ENCODE results near the gene NRXN2.
A peak's percentile ranks its signal among the peaks of the same experiment; 100 is the strongest.

Gene NRXN2

DNA sequence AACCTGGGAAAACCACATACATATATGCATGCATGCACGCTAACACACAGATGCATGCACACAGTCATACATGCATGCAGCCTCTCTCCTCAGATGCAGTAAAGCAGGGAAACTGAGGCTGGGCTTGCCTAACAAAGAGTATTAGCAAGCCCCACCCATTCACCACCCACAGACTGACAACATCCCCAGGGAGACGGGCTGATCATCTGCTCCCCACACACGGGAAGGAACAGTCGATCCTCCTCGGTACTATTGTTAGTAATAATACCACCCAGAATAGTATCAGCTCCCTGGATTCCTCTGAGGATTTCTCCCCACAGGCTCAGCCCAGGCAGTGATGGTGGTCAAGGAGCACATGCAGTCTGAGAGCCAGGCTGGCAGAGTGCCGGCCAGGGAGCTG is 90.8 kb downstream of the NRXN2 start:
- peak in 28 of 56 donors; percentile 16 to 83 (median 54) for DNase-seq

DNA sequence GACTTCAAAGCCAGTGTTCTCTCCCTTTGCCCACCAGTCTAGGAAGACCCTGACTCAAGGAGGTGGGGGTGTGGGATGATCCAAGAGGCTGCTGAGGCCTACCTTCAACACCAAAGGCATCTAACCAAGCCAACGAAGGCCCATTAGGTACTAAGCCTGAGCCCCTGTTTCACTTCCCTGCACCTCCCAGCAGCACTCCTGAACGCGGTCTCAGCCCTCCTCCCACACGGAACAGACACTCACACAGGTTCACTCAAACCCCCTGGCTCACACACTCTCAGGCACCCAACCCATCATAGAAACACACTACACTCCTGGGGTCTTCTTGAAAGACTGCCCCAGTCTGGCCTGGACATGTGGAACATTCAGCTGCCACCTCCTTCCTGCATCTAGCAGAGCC is 91.3 kb downstream of the NRXN2 start:
- no peak for DNase-seq

DNA sequence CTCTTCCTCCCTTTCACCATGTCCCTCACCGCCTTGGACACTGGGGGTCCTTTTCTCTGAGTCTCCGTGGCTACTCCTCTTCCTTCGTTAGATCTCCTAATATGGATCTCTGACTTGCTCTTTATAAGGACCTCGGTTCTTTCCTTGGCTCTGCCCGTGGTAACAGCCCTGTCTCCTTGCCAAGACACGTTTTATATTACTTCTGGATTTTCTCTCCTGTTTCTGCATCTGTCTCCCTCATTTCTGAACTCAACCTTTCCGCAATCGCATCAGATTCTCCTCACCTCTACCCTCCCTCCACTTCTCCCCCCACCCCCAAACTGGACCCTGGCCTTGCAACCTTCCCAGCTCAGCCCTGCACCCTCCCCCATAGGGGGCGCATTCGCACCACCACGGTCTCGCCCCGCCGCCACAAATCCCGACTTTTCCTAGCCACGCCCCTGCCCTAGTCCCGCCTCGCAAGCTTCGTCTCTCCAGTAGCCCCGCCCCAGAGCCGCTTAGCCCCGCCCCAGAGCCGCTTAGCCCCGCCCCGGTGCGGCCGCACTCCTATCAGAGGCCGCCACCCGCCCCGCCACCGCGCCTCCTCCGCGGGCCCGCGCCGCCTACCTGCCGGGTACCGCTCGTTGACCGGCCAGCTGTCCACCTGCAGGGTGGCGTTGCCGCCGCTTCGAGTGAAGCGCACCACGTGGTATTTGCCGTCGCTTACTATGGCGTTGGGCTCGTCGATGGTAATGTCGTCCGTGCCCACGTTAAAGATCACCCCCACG is 93.0 kb downstream of the NRXN2 start:
- peak in 1 of 56 donors; percentile 24 for DNase-seq

DNA sequence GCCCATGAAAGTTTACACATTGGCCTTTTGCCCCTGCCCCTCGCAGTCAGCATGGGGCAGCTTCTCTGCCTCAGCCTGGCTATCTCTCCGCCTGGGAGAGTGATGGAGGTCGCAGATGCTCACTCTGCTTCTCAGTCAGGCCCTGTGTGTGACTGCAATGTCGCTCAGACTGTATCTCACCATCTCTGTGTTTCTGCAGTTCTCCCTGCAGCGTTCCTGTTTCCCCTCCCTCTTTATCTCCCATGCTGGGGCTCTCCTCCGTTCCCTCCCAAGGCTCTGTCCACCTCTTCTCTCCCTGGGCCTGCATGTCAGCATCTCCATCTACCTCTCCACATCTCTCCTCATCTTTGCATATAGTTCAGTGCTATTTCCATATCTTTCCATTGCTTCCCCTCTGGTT is 93.9 kb downstream of the NRXN2 start:
- no peak for DNase-seq

DNA sequence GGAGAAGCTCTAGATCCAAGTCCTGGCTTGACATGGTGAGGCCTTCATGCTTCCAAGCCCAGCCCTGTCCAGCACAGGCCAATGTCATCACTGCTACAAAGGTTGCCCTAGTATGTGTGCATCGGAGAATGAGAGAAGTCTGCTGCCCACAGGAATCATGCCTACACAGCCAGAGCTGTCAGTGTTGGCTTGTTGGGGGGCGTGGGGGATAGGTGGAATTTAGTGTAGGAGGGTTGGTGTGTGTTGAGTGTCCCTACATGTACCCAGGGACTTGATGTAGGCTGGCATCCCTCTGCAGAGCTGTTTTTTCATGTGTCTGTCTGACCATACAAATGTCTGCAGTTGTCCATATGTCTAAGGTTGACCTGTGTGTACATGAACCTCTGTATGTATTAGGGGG is 94.4 kb downstream of the NRXN2 start:
- no peak for DNase-seq

DNA sequence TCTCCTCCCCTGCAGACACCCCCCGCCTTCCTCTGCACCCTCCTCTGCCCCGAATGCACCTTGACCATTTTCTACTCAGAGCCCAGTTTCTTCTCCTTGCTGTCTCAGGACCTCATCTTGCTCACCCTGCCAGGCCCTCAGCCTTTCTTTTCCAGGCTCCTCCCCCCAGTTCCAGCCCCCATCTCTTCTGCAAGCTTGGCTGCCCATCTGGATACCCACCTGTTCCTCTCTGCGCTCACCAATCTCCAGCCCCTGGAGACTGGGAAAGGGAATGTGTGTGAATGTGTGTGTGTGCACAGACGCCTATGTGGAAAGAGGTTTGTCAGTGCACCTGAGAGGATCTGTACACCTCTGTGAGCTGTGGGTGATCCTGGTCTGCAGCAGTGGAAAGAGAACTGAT is 95.6 kb downstream of the NRXN2 start:
- DNase-seq = no peak

DNA sequence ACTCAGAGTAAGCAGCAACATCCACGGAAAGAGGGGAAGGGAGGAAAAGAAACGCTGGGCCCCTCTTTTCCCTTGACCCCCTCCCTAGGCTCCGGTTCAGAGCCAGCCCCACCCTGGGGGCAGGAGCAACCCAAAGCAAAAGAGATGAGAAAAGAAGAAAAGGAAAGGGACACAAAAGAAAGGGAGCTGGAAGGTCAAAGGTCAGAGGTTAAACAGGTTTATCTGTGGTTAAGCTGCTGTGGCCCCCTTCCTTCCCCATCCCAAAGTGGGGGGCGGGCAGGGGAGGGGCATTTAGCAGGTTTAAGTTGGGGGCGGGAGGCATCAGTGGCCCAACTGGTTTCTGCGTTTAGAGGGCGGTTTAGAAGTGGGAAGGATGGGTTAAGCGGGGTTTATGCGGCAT is 96.4 kb downstream of the NRXN2 start:
- DNase-seq = no peak

DNA sequence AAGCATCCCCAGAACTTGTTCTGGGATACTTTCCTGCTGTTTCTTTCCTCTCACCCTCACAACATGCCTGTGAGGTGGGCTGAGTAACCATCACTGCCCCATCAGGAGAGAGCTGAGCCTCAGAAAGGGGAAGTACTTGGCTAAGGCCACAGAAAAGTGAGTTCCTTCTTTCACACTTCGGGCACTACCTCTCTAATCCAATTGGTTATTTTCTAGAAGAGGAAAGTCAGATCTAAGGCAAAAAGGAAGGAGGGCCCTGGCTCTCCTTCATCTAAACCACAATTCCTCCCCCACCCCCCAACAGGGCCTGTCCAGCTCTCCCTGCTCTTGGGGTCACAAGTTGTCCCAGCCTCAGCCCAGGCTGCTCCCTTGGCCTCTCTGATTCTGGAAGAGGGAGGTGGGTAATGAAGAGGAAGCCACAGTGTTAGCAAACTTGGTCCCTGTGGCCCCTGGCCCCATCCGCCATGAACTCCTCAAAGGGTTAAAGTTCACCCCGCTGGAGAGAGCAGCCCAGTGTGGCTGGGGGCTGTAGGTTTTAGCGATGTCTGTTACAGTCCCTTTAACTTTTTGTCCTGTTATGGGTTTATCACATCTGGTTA is 98.0 kb downstream of the NRXN2 start:
- no peak for DNase-seq

DNA sequence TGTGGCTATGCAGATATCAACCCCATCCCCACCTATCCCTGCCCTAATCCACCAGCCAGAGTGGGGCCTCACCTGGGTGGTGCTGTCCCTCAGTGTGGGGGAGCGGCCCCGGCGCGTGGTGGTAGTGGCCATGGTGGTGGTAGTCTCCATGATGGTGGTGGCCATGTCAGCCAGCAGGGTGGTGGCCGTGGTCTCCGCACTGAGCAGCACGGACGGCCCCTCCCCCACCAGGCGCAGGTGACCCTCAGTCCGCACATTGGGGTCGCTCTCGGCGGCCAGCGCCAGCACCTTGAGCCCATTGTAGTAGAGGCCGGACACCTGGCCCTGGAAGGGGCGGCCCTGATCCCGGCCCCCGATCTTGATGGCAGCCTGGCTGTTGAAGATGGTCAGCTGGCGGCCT is 100.3 kb downstream of the NRXN2 start:
- no peak for DNase-seq

DNA sequence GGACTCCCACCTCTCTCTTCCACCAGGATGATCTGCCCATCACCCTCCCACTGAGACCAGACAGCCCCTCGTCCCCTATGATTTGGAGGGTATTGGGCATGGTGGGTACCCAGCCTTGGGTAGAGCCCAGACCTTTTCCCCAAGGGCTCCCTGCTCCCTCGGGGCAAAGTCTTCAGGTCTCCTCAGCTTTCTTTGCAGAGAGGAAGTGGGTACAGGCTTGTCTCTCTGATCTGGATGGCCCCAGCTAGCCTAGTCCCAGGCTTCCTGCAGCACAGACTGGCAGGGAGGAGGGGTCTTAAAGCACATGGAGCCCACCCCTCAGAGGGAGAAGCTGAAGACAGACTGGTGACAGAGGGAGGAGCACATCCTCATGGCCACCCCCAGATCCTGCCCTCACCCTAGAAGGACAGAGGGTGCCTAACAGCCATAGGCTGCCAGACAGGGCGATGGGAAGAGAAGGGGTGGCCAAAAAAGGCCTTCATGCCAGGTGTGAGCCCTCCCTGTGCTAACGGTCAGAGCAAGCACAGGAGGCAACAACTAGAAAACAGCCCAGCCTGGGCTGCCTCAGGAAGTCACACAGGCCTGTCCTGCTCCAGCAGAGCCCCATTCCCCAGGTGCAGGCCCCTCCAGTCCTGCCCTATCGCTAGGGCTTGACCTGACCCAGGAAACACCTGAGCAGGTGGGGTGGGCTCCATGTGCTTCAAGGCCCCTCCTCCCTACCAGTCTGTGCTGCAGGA is 101.5 kb downstream of the NRXN2 start:
- no peak for DNase-seq

DNA sequence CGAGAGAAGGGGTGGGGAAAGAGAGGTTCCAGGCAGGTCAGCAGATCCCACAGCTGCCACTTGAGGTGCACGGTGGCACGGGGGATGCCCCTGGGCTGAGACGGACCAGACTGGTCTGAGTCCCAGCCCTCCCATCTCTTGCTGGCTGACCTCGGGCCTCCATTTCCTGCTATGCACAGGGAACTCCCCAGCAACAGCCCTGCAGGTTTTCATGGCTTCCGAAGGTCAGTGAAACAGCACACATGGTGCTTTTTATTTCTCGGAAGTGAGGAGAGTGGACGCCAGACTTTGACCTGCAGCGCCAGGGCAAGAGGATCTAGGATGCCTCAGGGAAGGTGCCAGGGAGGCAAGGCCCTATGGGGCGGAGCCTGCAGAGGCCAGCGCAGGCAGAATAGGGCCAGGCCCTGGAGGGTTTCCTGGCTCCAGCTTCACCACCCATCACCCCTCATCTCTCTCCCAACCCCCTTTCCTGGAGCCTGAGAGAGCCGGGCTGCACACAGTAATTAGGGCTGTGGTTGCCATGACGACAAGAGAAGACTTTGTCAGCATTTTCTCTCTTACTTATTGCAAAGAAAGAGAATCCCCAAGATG is 102.5 kb downstream of the NRXN2 start:
- DNase-seq = peak in 25 of 56 donors; percentile 14 to 64 (median 34)

DNA sequence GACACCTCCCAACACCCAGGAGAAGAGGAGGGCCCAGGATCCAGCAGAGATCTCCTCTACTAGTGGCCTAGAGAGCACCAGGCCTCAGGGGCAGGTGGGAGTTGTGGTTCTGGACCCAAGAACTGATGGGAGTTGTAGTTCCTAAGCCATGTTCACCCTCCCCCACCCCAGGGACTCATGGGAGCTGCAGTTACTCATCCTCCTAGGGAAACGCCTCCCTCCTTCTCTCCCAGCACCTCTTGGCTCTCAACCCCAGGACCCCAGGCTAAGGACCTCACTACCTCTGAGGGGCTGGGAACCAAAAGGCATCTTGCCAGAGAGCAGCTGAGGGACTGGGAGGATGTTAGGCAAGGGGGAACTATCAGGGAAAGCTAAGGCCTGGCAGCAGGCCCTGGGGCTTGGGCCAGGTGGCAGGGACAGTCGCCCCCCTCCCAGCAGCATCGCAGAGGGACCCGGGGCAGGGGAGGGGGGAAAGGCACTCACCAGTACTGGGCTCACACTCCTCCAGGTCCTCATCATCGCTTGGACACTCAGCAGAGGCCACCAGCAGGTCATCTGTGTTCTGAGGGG is 103.1 kb downstream of the NRXN2 start:
- peak in 36 of 56 donors; percentile 15 to 80 (median 44) for DNase-seq

DNA sequence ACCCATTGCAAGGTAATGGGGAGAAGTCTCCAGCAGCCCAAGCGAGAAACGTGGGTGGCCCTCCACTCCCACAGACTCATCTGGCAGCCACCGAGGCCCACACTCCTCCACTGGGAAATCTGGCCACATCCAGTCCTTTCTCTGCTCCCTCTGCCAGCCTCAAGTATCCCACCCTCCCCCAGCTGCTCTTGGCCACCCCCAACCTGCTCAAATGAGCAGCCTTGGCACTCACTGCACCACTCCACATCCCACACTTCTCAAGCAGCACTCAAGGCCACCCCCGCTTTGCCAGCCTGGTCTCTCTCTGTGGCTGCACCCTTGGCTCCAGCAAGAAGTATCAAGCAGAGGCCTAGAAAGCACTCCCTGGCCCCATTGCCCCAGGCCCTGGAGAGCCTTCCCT is 103.8 kb downstream of the NRXN2 start:
- peak in 21 of 56 donors; percentile 25 to 68 (median 41) for DNase-seq

DNA sequence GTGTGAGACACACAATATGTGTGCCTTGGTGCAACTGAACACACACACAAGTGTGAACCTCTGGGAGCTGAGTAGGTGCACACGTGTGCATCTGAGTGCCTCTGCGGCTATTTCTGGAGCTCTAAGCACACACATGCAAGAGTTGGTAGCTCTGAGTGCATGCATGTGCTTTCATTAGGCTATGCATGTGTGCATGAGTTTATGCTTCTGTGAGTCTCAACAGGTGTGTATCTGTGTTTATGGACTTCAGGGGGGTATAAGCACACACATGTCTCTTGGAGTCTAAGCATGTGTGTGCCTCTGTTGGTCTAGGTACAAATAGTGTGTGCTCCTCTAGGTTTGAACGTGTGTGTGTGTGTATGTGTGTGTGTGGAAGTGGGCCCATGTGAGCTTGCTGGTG is 106.2 kb downstream of the NRXN2 start:
- no peak for DNase-seq

DNA sequence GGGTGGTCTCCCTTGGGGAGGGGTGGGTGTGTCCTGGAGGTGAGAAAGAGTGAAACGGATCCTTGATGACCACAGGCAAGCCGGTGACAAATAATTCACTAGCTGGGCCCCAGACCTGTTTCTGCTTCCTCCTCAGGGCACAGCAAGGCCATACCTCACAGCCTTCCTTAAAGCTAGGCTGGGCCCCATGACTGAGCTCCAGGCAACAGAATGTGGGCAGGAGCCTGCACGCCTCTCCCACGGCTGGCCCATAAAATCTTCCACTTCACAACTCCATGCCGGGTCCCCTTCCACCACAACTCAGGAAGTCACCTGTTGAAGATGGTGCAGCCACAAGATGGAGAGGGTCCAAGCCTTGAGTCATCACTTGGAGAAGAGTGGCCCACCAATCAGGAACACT is 108.1 kb downstream of the NRXN2 start:
- DNase-seq = no peak

DNA sequence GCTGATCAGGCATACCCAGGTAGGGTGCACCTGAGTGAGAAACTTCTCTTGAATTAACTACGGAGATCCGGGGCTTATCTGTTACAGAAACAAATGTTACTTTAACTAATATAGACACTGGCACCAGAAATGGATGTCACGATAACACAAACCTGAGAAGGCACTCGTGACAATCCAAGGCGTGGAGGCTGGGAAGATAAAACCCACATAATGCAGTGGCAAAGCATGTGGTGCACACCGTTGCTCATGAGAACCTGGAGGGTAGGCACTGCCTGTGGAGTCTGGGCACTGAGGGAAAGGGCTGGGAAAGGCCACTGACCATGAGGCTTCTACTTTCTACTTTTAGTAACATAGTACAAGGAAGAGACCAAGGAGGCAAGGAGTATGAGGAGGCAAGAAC is 109.3 kb downstream of the NRXN2 start:
- peak in 1 of 56 donors; percentile 18 for DNase-seq

DNA sequence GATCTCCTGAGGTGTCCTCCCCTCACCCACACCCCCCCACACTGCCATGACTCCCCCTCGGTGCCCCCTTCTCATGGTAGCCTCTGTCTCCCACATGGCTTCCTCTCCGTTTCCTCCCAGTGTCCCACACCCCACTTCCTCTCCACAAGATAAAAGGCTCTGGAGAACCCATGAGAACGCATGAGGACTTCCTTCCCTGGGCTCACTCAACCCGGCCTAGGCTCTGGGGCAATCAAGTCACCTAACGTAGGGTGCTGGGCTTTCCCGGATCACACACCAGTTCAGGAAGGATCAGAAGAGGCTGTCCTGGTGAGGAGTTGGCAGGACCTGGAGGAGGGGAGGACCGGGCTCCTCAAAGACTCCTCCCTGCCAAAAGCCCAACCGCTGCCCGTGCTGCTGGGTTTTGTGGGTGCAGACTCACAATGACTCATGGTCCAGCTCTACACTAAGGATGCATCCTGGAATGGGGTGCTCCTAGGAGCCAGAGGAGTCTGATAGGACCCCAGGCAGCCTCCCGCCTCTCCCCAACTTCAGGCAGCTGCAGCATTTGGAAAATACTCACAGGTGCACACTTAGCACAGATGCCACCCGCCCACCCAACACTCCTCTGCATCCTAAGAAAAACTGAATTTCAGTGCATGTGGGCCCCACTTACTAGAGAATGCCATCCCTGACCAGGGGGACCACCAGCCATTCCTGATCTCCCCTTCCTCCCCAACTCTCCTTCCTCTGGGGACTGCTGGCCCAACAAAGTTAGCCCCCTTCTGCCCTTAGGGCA is 110.9 kb downstream of the NRXN2 start:
- DNase-seq = peak in 5 of 56 donors; percentile 12 to 32 (median 16)

DNA sequence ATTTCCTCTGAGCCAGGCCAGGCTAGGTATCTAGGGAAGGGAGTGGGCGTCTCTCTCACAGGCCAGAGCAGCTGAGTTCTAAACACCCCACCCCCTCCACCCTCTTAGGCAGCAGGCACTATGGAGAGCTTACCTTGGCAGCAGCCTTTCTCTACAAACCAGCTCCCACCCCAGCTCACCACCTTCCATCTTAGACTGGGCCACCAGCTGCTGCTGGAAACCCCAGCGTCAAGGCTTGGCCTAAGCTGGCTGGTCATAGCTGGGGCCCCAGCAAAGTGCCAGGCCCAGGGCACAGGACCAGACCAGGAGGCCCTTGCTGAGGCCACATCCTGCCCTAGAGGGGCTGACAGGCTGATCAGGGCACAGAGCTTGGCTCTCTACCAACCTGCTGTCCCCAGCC is 111.8 kb downstream of the NRXN2 start:
- DNase-seq = no peak

DNA sequence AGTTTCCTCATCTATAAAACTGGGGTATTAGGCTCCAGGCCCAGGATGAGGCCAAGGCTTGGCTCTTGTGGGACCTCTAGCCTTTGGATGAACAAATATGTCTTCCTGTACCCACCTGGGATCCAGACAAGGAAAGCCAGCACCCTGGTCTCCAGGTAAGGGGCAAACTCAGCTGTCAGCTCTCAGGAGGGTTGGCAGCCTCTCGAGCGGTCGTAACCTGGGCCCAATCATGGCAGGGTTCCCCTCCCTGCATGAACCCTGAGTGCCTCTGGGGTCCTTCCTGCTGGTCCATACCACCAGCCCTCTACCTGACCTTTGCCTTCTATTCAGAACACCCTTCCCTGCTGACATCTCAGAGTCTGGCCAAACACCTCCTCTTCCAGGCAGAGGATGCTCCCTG is 112.4 kb downstream of the NRXN2 start:
- DNase-seq = no peak

DNA sequence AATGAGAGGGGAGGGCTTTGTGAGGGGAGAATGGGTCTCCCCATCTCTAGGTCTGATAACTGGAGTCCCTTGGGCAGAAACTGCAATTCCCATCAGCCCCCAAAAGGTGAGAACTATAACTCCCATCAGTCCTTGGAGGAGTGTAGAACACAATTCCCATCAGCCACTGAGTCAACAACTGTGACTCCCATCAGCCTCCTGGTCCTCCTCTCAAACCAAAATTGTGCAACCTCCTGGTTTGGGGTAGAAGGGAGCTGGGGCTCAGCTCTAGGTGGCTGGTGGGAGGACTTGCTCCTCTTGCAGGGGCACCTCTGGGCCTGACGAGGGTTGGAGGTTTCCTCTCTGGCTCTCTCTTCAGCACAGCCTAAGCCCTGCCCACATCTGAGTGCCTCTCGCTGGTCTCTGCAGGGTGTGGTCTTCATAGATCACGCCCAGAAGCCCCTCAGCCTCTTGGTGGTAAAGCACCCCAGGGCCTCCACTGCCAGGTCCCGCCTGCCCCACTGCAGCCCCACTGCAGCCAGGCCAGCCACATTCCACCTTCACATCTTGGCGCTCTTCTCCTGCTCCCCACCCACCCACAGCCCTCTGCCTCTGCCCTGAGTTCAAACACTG is 113.5 kb downstream of the NRXN2 start:
- no peak for DNase-seq
